NCI-H1092 treated with DMSO at 0.1 percent for 48 hours (cell line): Measurements from ENCODE around the gene PRKAR1B.

Experiments used
- DNase-seq: peaks from one replicate; lab custom pipeline; 2025; lab: John Stamatoyannopoulos, UW

The PRKAR1B gene

DNA sequence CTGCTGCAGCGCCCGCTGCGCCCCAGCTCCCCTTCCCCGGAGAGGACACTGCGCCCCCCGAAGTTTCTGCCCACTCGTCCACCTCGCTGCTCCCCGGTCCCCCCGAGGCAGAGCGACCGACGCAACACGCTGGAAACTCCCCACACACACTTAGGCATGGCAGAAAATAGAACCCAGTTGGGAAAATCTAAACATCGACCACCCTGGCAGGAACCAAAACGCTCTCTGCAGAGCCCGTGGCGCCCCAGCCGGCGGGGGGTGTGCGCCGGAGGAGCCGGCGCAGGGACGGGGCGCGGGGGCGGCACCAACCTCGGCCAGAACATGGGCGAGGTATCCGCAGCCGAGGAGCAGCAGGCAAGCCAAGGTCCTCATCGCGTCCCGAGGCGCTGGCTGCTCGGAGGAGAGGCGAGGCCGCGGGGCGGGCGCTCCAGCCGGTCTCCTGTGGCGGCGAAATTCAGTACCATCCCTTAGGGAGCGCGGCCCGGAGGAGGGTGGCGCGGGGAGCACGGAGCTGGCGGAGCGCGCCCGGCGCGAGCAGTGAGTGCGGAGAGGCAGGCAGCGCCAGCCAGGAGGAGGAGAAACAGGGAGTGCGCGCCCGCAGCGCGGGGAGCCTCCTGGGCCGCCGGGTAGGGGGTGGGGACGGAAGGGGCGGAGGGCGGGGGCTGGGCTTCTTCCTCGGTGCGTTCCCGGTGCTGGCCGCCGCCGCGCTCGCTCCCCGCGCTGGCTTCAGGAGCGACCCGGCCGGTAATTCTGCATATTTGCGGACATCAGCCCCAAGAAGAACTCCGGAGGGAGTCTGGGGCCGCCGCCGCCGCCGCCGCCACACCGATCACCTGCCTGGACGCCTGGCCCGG lies 208.2 kb downstream of the PRKAR1B start:
- peak; percentile 52 for DNase-seq

GRCh38 chr7:517774-518629 lies 209.1 kb downstream of the PRKAR1B start:
- DNase-seq, result no peak

- DNase-seq, result no peak
These were observed 210.2 kb downstream of the PRKAR1B start for GRCh38 chr7:516606-517456.

GRCh38 chr7:516216-516605 lies 210.9 kb downstream of the PRKAR1B start:
- DNase-seq, result no peak

GRCh38 chr7:515628-516027 lies 211.5 kb downstream of the PRKAR1B start:
- no peak for DNase-seq

- DNase-seq, result peak; percentile 60
These were observed 212.2 kb downstream of the PRKAR1B start for GRCh38 chr7:514651-515598.

- no peak for DNase-seq
These were observed 212.8 kb downstream of the PRKAR1B start for GRCh38 chr7:514242-514641.

DNA sequence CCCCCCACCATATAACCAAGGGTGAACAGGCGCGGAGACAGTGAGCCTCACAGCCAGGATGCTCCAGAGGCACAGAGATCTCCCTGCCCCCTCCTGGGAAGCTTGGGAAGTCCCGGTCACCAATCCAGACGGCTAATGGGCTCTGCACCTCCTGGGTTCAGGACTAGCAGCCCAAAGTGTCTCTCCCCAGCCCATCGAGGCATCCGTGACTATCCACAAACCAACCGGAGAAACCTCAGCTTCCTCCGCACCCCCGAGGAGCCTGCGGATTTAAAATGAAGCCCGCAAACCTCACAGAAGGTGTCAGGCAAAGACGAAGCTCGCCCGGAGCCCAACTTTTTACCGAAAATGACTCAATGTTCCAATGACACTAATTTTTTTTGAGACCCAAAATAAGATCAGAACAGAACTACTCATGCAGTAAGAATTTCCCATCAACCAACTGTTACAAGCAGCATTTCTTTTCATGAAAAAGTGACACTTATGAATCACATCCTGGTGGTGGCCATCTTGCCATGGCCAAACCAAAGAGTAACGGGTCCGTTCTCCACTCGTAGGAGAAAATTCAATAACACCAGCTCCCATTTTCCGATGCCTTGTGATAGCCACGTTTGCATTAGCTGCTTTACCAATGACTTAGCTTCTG lies 213.4 kb downstream of the PRKAR1B start:
- no peak for DNase-seq

DNA sequence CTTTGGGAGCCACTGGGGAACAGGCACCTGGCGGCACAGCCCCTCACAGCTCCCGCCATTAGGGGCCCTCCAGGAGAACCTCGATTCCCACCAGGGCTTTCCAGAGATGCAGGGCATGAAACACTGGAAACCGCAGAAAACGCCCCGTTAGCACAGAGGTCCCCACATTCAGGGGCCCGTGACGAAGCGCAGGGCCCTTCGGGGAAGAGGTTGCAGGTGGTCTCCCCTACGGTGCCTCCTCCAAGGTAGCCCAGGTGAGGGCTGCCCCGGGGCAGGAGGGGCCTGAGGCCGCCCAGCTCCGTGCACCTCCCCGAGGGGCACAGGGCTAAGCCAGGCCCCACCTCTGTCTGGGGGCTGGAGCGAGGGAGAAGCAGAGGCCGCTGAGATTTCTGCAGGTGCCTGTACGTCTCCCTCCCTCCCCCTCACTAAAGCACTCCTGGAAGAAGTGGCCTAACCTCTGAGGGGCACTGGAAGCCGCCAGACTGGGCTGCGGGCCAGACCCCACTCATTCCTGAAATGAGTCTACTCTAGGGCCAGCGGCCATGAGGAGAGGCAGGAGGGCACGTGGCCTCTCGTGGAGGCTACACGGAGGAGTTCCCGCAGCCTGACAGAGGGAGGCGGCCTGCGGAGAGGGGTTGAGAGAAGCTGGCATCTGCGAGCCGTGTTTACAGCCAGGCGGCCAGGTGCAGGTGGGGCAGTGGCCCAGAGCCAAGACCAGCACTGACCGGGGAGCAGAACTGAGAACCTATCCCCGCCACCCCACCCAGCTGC lies 214.4 kb downstream of the PRKAR1B start:
- peak; percentile 67 for DNase-seq

DNA sequence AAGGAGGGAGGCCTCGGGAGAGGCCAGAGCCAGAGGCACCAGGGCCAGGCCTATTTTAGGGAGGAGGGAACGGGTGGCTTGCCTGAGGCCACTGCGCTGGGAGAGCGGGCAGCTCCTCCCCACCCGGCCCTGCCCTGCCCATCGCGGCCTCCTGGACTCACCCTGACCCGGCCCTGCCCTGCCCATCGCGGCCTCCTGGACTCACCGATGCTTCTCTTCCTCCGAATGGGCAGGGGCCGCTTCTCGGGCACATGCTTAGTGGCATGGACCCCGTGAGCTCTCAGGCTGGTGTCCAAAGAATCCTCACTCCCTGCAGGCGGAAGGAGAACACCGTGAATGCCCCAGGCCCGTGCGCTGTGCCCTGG lies 215.0 kb downstream of the PRKAR1B start:
- no peak for DNase-seq

- no peak for DNase-seq
These were observed 215.5 kb downstream of the PRKAR1B start for GRCh38 chr7:511476-512145.

GRCh38 chr7:510782-511281 lies 216.2 kb downstream of the PRKAR1B start:
- no peak for DNase-seq

- DNase-seq, result no peak
These were observed 217.0 kb downstream of the PRKAR1B start for GRCh38 chr7:510131-510481.

- DNase-seq, result no peak
These were observed 217.5 kb downstream of the PRKAR1B start for GRCh38 chr7:509426-510130.

GRCh38 chr7:508461-509170 lies 218.5 kb downstream of the PRKAR1B start:
- DNase-seq, result no peak

- DNase-seq, result no peak
These were observed 219.3 kb downstream of the PRKAR1B start for GRCh38 chr7:507623-508300.

DNA sequence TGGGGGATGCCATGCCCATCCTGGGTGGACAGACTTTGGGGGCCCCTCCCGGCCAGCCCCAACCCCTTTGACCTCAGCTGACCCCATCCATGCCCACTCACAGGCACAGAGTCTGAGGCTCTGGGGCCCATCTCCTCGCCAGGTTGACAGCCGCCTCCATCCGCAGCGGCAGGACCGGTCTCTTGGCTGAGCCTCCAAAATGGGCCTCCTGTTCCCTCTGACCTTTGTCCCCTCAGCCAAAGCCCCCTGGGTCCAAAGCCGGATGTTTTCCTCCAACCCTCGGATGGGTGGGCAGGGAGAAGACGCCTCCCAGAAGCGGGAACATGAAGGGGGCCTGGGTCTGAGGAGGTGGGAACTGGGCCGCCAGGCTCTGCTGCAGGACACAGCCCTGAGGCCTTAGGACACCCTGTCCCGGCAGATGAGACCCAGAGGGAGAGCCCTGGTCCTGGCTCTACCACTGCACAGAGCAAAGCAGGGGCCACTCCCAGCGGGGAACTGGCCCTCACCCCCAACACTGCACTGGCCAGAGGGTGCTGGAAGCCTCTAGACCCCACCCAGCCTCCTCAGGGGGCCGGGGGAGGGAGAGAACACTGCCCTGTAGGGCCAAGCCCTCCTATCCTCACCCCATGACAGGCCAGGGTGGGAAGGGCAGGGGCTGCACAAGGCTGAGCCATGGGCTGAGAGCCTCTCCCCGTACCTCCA lies 220.0 kb downstream of the PRKAR1B start:
- DNase-seq, result no peak
